DMS114 treated with DMSO at 0.1 percent for 48 hours (cell line): ENCODE results near the gene EMC9.

Source experiments
- DNase-seq: peaks from one replicate; lab custom pipeline; 2025; ENCODE audit not compliant: unreplicated experiment; lab: John Stamatoyannopoulos, UW

EMC9 gene, protein sequence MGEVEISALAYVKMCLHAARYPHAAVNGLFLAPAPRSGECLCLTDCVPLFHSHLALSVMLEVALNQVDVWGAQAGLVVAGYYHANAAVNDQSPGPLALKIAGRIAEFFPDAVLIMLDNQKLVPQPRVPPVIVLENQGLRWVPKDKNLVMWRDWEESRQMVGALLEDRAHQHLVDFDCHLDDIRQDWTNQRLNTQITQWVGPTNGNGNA

DNA sequence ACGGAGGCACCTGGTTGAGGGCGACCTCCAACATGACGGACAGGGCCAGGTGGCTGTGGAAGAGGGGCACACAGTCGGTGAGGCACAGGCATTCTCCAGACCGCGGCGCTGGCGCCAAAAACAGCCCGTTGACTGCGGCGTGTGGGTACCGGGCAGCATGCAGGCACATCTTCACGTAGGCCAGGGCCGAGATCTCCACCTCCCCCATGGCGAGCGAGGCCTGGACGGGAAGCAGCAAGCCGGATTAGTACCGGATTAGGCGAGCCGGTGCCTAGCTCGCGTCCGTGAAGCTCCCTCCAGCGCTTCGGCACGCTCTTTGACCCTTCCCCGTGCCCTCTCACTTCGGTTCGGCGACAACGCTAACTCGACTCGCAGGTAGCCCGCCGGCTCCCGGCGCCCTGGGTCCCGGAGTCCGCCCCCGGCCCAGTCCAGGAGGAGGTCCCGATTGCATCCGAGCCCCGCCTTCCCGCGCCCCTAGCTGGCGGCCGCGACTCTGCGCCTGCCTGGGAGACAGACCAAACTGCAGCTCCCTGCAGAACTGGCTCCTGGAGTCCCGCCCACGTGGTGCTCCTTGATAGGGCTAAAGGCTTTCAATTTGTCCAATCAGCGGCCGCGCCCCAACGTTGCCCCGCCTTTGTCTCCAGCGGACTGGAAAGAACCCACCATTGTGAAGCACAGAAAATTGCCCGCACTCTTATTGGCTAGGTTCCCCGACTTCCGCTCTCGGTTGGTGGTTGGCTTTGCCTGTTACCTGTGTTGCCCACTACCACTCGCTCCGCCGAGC lies at the start of gene EMC9:
Gene EMC9 (minus strand): TSS at position 495 of the 784 bp plus-strand sequence. CDS start 287 bp downstream, at position 208.
- peak; percentile 98 for DNase-seq

DNA sequence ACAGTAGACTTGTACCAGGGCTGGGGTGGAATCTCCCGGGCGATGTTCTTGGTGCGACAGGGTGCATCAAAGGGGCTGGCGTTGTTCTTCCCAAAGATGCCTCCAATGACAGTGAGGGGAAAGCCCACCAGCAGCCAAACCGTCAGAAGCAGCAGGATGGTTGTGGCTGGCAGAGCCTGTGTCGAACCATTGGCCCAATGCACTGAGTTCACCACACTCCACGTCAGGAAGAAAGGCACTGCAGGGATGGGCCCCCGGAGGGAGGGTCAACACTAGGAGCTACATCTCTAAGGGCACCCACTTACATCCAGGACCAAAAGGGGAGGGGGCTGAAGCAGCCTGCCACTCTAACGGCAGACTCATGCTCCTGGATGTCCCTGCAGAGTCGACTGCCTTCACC lies 49.0 kb upstream of the EMC9 start:
- no peak for DNase-seq

DNA sequence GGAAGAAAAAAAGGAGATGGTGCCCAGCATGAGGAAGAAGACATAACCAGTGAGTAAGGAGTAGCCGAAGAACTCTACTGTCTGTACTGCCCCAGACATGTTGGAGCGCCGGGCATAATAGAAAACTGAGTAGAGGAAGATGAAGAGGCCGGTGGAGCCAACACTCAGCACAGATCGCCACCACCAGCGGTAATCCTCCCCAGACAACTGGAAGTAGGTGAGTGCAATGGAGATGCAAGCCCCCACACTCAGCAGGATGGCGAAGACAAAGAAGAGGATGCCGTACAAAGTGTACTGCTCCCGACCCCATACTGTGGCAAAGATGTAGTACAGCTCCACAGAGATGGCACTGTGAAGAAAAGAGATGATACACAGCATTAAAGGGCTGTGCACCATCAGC lies 48.1 kb upstream of the EMC9 start:
- no peak for DNase-seq

DNA sequence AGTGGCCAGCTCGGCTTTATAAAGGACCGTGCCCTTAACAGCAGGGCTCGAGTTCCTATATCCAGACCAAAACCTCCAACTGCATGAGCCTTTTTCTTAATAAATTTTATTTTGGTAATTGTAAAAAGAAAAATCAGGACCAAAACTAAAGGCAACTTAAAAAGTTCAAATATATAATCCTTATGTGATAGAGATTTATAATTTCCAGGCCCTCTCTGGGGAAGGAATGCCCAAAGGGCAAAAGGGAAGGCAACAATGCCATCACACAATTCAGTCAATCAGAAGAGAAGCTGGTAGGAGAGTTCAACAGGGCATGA lies 47.6 kb upstream of the EMC9 start:
- no peak for DNase-seq

DNA sequence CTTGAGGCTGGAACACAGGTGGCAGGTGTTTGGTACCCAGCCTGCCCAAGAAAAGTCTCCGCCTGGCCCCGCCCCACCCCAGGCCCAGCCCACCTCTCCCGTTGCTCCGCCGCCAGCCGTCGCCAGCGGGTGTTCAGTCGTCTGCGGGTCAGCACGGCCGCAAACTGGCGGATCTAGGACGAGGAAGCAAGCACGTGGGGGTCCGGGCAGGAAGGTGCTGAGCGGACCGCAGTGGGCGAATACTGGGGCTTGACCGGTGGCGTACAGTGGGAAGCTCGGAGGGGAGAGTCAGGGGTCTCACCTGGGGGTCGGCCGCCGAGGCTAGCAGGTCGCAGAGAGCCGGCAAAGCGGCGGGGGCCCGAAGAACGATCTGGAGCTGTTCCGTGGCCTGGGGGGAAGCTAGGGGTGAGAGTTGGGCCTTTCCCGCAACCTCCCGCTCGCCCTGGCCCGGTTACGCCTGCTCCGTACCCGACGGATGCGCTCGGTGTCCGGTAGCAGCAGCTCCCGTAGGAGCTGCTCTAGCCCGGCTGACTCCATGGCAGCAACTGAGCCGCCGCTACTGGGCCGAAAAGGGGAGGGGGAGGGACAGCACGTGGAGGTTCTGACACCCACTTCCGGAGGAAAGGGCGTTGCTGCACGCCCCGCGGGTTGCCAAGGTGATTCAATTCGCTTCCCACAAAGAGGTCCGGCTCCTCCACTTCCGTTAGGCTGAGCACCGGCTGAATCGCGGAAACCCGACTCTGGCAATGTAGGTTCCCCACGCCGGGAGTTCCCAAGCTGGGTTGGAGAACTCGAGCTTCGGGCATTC lies 47.1 kb upstream of the EMC9 start, which contains the start of gene IPO4:
Gene IPO4 (minus strand): TSS at position 566 of the 808 bp plus-strand sequence. CDS start 29 bp downstream, at position 537.
- DNase-seq: peak; percentile 65

DNA sequence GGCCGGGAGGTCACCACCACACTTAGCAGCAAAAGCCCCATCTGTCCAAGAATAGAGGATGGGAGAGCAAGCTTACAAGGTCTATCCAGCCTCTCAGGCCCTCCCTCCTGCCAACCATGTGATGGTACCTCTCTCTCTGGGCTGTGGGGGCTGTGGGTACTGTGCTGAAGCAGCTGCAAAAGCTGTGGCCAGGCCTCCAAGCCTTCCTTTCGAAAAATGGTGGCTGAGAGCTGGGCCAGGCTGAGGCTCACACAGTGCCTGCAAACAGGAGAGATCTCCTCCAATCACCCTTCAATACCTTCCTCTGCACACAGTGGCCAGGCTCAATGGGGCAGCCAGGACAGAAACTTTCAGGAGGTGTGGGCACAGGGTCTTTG lies 46.1 kb upstream of the EMC9 start:
- DNase-seq: no peak

DNA sequence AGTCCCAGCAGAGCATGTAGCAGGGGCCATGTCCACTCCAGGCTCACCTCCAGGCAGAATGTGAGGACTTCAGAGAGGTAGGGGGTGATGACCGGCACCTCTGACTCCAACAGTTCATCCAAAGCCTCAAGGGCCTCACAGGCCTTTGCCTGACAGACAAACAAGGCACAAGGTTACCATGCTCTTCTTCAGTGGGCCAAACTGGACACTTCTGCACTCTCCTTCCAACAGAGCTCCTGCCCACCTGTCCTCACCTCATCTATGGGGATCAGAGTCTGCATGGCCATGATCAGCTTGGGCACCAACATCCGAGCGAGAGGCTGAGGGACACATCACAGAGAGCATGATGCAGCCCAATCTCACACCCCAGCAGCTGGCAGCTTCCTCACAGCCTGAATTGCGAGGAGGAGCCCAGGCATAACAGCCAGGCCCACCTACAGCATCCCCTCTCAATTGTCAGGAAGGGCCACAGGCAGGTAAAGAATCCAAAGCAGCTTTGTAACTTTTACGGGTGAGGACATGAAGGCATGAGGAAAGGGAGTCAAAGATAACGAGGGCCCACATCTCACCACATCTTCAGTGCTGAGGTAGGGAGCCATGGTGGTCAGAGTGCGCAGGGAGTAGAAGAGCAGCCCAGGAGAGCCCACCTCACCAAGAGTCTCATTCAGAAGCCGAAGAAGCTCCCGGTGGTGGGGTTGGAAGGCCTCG lies 45.6 kb upstream of the EMC9 start:
- DNase-seq: no peak

DNA sequence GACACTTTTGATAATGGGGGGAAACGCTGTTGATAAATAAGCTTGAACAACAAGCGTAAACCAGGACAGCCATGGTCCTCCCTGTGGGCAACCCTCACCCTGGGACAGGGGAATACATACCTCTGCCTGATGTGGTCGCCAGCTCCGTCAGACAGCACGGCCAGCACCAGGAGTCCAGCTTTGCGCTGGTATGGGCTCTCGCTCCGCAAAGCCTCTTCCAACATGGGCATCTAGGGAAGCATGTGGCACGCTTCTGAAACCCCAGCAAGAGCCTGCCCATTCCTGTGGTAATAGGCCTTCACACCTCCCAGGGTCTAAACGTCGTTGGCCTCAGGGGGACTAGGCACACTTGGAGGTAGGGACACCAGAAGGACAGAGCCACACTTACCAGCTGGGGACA lies 44.4 kb upstream of the EMC9 start:
- no peak for DNase-seq

DNA sequence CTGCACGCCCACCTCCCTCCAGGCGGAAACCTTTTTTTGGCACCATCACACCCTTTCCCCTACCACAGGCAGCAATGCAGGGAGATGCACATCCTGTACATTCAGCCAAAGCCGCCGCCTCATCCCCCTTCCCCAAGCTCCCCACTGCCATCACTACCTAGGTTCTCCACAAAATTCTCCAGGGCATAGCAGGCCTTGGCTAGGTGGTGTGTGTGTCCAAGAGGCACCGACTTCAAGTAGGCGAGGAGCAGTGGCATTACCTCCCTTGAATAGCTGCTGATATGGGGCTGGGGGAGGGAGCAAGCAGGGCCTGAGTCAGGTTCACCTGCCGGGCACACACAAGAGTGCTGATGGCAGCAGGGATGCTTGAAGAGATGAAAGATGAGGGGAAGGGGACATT lies 43.6 kb upstream of the EMC9 start:
- DNase-seq: no peak

DNA sequence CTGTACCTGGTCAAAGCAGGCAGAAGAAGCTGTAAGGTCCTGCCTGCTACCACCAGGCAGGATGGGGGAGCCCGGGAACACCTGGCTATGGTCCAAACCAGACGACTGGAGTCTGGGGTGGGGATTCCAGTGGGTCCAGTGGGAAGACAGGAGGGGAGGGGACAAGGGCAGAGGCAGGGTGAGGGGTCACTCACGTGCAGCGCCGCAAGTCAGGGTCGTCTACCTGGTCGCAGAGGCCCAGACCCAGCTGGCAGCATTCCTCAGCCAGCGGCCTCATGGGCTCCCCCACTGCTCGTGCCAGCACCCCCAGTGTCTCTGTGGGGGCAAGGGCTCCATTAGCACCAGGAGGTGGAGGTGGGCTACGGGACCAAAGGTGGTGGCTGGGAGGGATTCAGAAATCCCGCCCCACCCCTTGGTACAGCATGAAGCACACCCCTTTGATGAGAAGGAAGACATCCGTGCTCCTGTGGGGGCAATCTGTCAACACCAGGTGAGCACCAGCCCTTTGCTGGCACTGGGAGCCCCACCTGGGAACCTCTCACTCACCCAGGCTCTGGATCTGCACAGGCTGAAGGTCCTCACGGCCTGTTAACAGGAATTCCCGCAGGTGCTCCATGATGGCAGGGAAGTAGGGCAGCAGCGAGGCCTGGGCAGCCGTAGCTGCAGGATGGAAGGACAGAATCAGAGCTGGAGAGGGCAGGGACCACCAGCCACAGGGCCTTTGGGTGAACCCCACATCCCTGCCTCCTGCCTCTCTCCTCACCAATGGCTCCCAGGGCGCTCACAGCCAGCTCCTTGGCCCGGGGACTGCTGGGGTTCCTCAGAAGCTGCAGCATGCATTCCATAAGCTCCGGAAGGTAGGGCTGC lies 42.9 kb upstream of the EMC9 start:
- DNase-seq: no peak

DNA sequence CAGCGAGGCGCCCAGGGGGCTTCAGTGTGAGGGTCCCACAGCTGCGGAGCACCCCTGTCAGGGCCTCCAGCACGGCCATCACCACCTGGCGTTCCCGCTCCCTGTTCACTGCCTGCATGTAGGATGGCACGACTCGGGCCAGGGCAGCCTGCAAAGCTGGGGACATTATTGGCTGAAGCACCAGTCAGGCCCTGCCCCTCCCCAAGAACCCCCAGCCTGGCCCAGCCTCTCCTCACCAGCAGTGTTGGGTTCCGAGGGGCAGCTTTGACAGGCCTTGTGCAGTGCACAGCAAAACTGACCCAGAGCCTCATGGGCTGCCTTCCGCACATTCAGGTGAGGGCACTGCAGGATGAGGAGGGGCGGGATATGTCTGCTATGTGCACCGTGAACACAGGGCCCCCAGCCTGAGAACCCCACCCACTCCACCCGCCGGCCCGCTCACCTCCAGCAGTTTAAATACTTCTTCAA lies 41.7 kb upstream of the EMC9 start:
- no peak for DNase-seq

DNA sequence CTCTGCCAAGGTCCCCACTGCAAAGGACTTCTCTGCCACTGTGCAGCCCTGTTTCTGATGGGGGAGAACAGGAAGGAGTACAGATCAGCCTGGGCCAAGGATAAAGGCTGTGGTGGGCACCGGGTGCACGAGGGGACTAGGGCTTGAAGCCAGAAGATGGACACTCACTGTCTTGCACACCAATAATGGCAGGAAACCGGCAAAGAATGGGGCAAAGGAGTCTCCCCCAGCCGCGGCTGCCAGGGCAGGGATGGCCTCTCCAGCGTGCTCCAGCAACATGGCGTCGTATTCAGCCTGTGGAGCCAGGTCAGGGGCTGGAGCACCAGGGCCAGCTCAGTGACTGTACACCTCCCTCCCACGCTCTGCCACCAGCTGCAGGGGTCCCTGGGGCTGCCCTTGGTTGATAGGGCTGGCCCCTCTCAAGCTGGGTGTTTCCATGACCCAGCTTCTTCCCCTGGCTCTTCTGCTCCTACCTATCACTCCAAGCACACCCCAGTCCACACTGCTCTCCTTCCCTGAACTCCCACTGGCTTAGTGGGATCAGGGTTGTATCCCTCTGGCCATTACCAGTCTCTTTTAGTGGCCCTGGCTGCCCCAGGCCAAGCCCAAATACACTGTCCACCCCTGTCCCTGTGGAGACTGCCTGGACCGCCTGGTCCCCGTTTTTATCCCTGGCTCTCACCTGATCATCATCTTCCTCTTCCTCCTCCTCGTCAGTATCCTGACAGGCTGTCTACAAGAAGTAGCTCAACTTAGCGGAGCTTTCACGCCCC lies 40.9 kb upstream of the EMC9 start:
- DNase-seq: no peak

DNA sequence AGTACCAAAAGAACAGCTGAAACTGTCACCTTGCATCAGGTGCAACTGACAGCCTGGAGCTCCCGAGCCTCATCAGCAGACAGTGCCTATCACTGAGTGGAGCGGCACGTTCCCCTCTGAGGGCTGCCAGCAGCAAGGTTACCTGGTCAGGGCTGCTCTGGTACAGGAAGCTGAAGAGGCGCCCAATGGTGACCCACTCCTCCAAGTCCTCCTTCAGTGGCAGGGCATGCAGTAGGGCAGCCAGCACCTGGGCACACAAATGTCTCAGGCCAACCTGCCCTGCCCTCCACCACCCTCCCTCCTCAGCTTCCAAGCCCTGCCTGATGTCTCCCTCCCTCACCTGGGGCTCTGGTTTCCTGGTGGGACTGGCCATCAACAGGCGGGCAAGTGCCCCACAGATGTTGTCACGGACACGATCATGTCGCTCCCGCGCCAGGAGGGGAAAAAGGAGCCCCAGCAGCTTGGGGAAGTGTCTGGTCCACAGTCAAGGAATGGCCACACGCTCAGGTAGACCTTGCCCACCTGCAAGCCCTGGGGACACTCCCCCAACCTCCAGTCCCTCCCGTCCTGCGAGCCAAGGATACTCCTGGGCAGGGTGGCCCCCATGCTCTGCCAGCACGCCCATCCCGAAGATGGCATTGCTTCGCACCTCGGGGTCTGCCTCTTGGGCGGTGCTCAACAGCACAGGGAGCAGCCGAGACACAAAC lies 40.1 kb upstream of the EMC9 start:
- DNase-seq: no peak

DNA sequence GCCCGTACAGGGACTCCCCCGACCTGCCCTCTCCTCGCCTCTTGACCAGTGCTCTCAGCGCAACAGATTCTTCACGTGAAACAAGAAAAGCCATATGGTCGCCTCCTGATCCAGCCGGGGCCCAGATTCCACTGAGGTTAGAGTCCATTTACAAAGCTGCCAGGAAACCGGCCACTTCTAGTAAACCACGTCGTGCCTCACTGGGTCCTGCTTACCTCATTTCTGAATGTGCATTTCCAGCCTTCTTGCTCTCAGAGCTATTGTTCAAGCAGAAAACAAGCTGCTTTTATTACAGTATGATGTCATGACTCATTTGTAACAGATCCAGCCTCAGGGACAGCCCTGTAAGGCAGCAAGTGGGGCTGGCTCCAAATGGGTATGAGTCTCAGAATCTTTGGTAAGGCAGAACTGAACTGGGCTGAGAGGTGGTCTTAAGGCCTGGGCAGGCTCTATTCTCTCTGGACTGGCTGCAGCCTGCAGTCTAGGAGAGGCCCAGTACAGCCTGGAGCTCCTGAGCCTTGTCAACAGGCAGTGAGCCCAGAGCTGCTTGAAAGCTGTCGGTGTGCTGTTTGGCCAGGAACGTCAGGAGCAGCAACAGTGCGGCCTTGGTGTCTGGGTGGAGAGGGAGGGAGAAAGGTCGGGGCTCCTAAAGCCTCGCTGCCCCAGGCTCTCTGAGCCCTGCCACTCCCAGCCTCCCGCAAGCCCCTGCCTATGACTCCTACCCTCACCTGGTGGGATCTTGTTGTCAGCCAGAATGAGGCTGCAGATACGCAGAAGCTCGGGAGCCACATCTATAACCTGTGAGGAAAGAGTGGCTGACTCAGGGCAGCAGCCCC lies 38.8 kb upstream of the EMC9 start:
- no peak for DNase-seq

DNA sequence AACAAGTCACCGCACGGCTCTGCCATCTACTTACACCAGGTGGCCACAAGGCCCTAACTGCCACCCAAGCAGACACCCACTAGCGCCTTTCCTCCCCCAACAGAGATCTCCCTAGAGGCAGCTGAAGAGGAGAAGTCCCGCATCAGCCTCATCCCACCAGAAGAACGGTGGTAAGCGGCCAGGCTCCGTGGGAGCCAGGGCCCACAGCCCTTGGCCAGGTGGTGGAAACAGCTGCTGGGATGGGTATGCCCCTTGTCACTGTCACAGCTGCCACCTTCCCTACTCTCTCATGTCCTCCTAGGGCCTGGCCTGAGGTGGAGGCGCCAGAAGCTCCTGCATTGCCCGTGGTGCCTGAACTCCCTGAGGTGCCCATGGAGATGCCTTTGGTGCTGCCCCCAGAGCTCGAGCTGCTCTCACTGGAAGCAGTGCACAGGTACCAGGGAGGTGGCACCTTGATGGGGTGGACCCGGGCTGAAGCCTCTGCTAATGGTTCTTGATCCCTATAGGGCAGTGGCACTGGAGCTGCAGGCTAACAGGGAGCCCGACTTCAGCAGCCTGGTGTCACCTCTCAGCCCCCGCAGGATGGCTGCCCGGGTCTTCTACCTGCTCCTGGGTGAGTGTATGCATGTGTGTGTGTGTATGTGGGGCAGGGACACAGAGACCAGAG lies 38.0 kb upstream of the EMC9 start:
- no peak for DNase-seq

DNA sequence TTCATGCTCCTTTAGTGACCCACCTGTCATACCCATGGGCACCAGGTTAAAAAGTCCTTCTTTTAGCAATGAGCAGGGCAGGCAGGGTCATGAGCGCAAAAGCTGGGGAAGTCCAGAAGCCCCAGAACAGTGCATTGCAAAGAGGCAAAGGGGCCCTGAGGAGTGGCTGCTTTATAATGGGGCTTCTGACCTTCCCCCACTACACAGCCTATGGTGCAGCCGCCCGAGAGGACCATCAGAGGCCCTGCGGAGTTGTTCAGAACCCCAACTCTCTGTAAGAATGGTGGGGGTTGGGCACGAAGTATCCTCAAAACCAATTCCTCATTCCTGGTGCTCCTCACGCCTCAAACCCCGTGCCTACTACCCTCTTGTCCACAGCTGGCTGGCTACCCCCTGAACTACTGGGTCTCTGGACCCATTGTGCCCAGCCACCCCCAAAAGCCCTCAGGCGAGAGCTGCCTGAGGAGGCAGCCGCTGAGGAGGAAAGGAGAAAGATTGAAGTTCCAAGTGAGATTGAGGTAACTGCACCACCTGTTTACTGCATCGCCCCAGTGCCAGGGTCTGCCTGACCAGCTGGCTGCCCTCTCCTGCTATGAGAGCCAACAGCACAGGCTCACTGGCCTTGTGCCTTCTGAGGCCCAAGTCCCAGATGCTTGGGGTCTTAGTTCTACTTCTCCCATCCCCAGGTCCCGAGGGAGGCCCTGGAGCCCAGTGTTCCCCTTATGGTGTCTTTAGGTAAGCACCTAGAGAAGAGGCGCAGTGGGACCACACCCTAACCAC lies 37.2 kb upstream of the EMC9 start:
- no peak for DNase-seq

DNA sequence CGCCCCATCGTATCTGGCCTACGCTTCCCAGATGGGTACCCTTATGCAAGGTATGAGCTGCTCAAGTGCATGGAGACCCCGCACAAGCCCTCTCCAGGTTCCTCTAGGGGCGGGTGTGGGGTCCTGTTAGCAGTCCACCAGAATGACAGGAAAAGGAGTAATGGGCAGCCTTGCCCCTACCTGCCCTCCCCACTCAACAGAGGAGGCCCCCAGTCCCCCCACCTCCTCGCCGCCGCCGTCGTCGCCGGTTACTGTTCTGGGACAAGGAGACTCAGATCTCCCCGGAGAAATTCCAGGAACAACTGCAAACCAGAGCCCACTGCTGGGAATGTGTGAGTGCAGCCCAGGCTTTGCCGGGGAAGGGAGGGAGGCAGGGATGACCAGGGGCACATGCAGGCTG lies 36.5 kb upstream of the EMC9 start:
- DNase-seq: no peak
